GM12891 (cell line): Measurements from ENCODE around the gene PITPNM2.

Experiments used
- POLR2A ChIP-seq: IDR thresholded peaks from 2 replicates; pipeline ENCODE4 v1.6.1; 2011; ENCODE audit warnings: low read depth, low read length, control low read depth
- POLR2AphosphoS5 ChIP-seq: IDR thresholded peaks from 2 replicates; pipeline ENCODE4 v1.6.1; 2011; ENCODE audit warnings: low read depth, low read length, control low read depth
- POU2F2 ChIP-seq: IDR thresholded peaks from 2 replicates; pipeline ENCODE4 v1.6.1; 2011; ENCODE audit warnings: low read depth, mild to moderate bottlenecking, control low read depth, low read length, moderate library complexity
- SPI1 ChIP-seq: IDR thresholded peaks from 2 replicates; pipeline ENCODE4 v1.6.1; 2011; ENCODE audit warnings: low read depth, low read length, control low read depth

GRCh38 chr12:123164222-123164621 is 13.3 kb upstream of the PITPNM2 start:
- TF ChIP-seq POLR2A (no peak), POLR2AphosphoS5 (no peak), SPI1 (no peak), POU2F2 (no peak)
